NCI-H226 (cell line): ENCODE measurements around the gene GPR157.

Experiments used
- DNase-seq: peaks from one replicate; pipeline ENCODE4 v3.0.0-alpha.2; 2015

The GPR157 gene

GRCh38 chr1:9086045-9086444 is 42.9 kb downstream of the GPR157 start:
- no peak for DNase-seq

GRCh38 chr1:9085306-9085940 is 43.5 kb downstream of the GPR157 start:
- peak; percentile 75 for DNase-seq

- DNase-seq: peak; percentile 55
Observed at GRCh38 chr1:9084906-9085305, 44.0 kb downstream of the GPR157 start.

- DNase-seq: no peak
Observed at GRCh38 chr1:9081473-9081872, 47.4 kb downstream of the GPR157 start.

- no peak for DNase-seq
Observed at GRCh38 chr1:9080705-9081291, 48.1 kb downstream of the GPR157 start.

GRCh38 chr1:9079988-9080704 is 48.8 kb downstream of the GPR157 start:
- no peak for DNase-seq

GRCh38 chr1:9078752-9079500 is 50.0 kb downstream of the GPR157 start:
- DNase-seq: no peak

- DNase-seq: no peak
Observed at GRCh38 chr1:9078015-9078751, 50.7 kb downstream of the GPR157 start.

- no peak for DNase-seq
Observed at GRCh38 chr1:9075022-9075421, 53.9 kb downstream of the GPR157 start.

GRCh38 chr1:9073143-9073542 is 55.8 kb downstream of the GPR157 start:
- DNase-seq: no peak

- DNase-seq: no peak
Observed at GRCh38 chr1:9071554-9072235, 57.2 kb downstream of the GPR157 start.

- DNase-seq: no peak
Observed at GRCh38 chr1:9070486-9070885, 58.4 kb downstream of the GPR157 start.

GRCh38 chr1:9069326-9070100 is 59.4 kb downstream of the GPR157 start, which contains the start of gene SLC2A5:
SLC2A5 (minus strand) TSS chr1:9069635; CDS start chr1:9069536, 99 bp downstream.
- DNase-seq: no peak

GRCh38 chr1:9068981-9069325 is 59.9 kb downstream of the GPR157 start:
- no peak for DNase-seq

- DNase-seq: peak; percentile 83
Observed at GRCh38 chr1:9066945-9067807, 61.7 kb downstream of the GPR157 start.

- DNase-seq: no peak
Observed at GRCh38 chr1:9065213-9065751, 63.6 kb downstream of the GPR157 start.

- no peak for DNase-seq
Observed at GRCh38 chr1:9062846-9063245, 66.1 kb downstream of the GPR157 start.

- no peak for DNase-seq
Observed at GRCh38 chr1:9062021-9062471, 66.9 kb downstream of the GPR157 start.

GRCh38 chr1:9061252-9061960 is 67.5 kb downstream of the GPR157 start:
- DNase-seq: peak; percentile 32
